HG03135 (cell line): ENCODE data around the gene C16orf74.

Experiments used
- ATAC-seq: cut with Tn5 transposase; IDR thresholded peaks from one replicate; pipeline ENCODE4 v1.9.1; 2021; ENCODE audit warnings: mild to moderate bottlenecking, moderate library complexity; ENCODE audit not compliant: unreplicated experiment

Gene C16orf74

GRCh38 chr16:85698459-85698891, 52.4 kb downstream of the C16orf74 start:
- no peak for ATAC-seq

- no peak for ATAC-seq
Observed at GRCh38 chr16:85697431-85697830, 53.5 kb downstream of the C16orf74 start.

GRCh38 chr16:85696781-85697180, 54.1 kb downstream of the C16orf74 start:
- no peak for ATAC-seq

GRCh38 chr16:85695196-85696128, 55.4 kb downstream of the C16orf74 start:
- no peak for ATAC-seq

GRCh38 chr16:85690469-85691064, 60.3 kb downstream of the C16orf74 start:
- ATAC-seq: no peak

- no peak for ATAC-seq
Observed at GRCh38 chr16:85689950-85690320, 61.0 kb downstream of the C16orf74 start.

- no peak for ATAC-seq
Observed at GRCh38 chr16:85689285-85689949, 61.5 kb downstream of the C16orf74 start.

GRCh38 chr16:85688586-85689284, 62.2 kb downstream of the C16orf74 start, which contains the start of gene GINS2:
Gene GINS2 (minus strand): TSS chr16:85688954. CDS start chr16:85688898, 56 bp downstream.
- ATAC-seq: peak; percentile 91

GRCh38 chr16:85687651-85688471, 63.0 kb downstream of the C16orf74 start:
- no peak for ATAC-seq

GRCh38 chr16:85686912-85687591, 63.8 kb downstream of the C16orf74 start:
- no peak for ATAC-seq

- ATAC-seq: no peak
Observed at GRCh38 chr16:85685251-85685650, 65.6 kb downstream of the C16orf74 start.

GRCh38 chr16:85683363-85683762, 67.5 kb downstream of the C16orf74 start:
- ATAC-seq: no peak

GRCh38 chr16:85682516-85682915, 68.4 kb downstream of the C16orf74 start:
- ATAC-seq: no peak

GRCh38 chr16:85681255-85681654, 69.6 kb downstream of the C16orf74 start:
- no peak for ATAC-seq

- ATAC-seq: no peak
Observed at GRCh38 chr16:85680352-85680944, 70.4 kb downstream of the C16orf74 start.

GRCh38 chr16:85679870-85680269, 71.0 kb downstream of the C16orf74 start:
- no peak for ATAC-seq

- ATAC-seq: no peak
Observed at GRCh38 chr16:85678821-85679220, 72.1 kb downstream of the C16orf74 start.

- no peak for ATAC-seq
Observed at GRCh38 chr16:85678016-85678415, 72.9 kb downstream of the C16orf74 start.

- no peak for ATAC-seq
Observed at GRCh38 chr16:85677383-85677967, 73.4 kb downstream of the C16orf74 start.
